HG03159 (cell line): ENCODE results near the gene ALG14.
"Not testable (repeated sequence)": the region's sequence is repeated elsewhere in the genome, so short reads cannot be mapped to it uniquely, and the experiment has no call there.

Source experiments
- ATAC-seq: cut with Tn5 transposase; IDR thresholded peaks from one replicate; pipeline ENCODE4 v1.9.1; 2021; ENCODE audit warnings: mild to moderate bottlenecking, moderate library complexity; ENCODE audit not compliant: unreplicated experiment

Gene ALG14

DNA sequence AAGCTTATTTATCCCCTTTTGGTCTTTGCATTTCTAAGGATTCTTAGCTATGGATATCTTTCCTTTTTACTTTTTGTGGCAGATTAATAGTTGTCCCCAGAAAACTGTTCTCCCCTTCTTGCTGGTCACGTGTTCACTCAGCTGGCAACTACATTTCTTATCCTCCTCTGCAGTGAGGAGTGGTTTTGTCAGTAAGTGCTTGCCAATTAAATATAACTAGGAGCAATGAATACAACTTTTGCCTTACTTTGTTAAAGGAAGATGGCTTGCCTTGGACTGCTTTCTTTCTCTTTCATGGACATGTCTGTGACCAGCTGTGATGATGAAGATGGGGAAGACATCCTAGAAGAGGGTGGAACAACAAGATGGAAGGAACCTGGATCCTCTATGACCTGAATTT, 15.6 kb upstream of the ALG14 start:
- ATAC-seq: no peak

GRCh38 chr1:95086949-95087533, 14.3 kb upstream of the ALG14 start:
- no peak for ATAC-seq

DNA sequence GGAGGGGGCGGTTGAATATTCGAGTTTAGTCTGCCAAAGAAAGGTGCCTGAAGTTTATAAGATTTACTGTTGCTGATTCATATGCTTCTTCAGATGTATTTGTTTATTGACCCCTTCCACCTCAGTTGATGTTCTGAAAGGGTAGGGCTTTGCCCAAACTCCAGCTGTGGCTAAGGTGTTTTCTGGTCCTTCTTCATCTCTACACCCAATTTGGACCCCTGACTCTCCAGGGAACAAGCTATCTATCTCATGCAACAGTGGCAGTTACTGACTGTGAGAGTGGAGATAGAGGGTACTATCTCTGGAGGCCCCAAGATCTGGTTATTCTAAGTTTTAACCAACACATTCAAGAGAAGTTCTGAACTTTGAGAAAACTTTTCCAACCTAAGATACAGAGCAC, 12.6 kb upstream of the ALG14 start:
- no peak for ATAC-seq

GRCh38 chr1:95084317-95085176, 11.8 kb upstream of the ALG14 start:
- ATAC-seq: peak; percentile 82

GRCh38 chr1:95080879-95081278, 8.1 kb upstream of the ALG14 start:
- no peak for ATAC-seq

- no peak for ATAC-seq
Observed at GRCh38 chr1:95080446-95080845, 7.7 kb upstream of the ALG14 start.

GRCh38 chr1:95076034-95076433, 3.3 kb upstream of the ALG14 start:
- no peak for ATAC-seq

GRCh38 chr1:95073446-95073845, 695 bp upstream of the ALG14 start:
- ATAC-seq: no peak

- ATAC-seq: no peak
Observed at GRCh38 chr1:95072117-95072516, 634 bp downstream of the ALG14 start.

- no peak for ATAC-seq
Observed at GRCh38 chr1:95071539-95071938, 1.2 kb downstream of the ALG14 start.

- no peak for ATAC-seq
Observed at GRCh38 chr1:95069710-95070093, 3.0 kb downstream of the ALG14 start.

GRCh38 chr1:95068956-95069709, 3.6 kb downstream of the ALG14 start:
- ATAC-seq: no peak

- no peak for ATAC-seq
Observed at GRCh38 chr1:95067568-95067967, 5.2 kb downstream of the ALG14 start.

DNA sequence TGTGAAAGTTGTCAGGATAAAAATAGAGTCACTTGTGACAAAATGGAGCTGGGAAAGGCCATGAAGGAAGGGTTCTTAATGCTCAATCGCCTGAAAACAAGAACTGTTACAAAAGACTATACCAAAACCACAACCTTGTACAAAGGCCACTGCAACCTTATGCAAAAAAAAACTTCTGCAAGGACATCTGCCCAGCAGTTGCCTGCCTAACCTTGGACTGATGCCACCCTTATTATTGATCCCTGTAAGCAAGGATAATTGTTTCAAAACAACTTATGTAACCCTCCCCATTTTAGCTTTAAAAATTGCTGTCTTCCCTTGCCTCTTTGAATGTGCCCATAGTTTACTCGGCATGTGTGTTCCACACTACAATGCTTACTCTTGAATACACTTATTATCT, 5.7 kb downstream of the ALG14 start:
- ATAC-seq: no peak

GRCh38 chr1:95061445-95062006, 11.2 kb downstream of the ALG14 start:
- no peak for ATAC-seq

DNA sequence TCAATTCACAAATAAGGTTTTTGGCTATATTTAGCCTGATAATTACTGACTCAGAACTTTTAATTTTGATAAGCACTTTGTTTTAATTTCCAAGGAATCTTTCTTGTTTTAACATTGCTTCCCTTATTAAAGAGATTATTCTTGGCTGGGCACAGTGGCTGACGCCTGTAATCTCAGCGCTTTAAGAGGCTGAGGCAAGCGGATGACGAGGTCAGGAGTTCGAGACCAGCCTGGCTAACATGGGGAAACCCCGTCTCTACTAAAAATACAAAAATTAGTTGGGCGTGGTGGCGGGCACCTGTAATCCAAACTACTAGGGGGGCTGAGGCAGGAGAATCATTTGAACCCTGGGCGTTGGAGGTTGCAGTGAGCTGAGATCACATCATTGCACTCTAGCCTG, 13.8 kb downstream of the ALG14 start:
- ATAC-seq: no peak

DNA sequence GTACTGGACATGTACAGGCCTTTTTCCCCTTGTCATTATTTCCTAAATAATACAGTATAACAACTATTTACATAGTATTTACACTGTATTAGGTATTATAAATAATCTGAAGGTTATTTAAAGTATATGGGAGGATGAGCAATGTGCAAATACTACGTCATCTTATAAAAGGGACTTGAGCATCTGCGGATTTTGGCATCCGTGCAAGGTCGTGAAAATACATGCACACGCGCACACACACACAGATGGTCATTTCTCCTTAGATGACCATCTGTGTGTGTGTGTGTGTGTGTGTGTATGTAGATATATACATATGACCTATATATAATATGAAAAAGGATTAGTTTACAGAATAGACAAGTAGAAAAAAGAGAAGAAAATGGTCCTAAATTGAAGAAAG, 15.4 kb downstream of the ALG14 start:
- no peak for ATAC-seq

- no peak for ATAC-seq
Observed at GRCh38 chr1:95049935-95050334, 22.8 kb downstream of the ALG14 start.

- ATAC-seq: no peak
Observed at GRCh38 chr1:95048317-95048716, 24.4 kb downstream of the ALG14 start.

GRCh38 chr1:95047624-95048023, 25.1 kb downstream of the ALG14 start:
- ATAC-seq: not testable (repeated sequence)

DNA sequence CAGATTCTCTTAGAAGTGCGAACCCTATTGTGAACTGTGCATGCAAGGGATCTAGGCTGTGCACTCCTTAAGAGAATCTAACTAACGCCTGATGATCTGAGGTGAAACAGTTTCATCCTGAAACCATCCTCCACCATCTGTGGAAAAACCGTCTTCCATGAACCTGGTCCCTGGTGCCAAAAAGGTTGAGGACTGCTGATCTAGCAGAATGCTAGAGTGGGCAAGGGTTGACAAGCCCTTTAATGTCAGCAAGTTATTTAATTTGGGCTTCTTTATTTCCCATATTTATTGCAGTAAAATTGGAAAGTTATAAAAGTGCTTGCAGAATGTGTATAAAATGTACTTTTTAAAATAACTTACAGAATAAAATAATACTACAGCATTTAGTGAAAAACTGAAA, 26.4 kb downstream of the ALG14 start:
- no peak for ATAC-seq
